Neural cell (in vitro differentiated cells): ENCODE data around the gene DCX.

Source experiments
- EP300 ChIP-seq: fragments of 450-650 bp; conservative IDR thresholded peaks from 2 replicates; pipeline ENCODE4 v1.6.1; 2014; ENCODE audit warnings: antibody characterized with exemption, mild to moderate bottlenecking, moderate library complexity; ENCODE audit not compliant: poor library complexity, severe bottlenecking
- EZH2 ChIP-seq: fragments of 200-600, 300-800 bp; shearing (Covaris generic), sonication (generic); IDR thresholded peaks from 2 replicates; pipeline ENCODE4 v1.6.1; 2014; ENCODE audit warnings: antibody characterized with exemption, low read length, borderline replicate concordance, mild to moderate bottlenecking; ENCODE audit not compliant: insufficient read depth, poor library complexity, severe bottlenecking
- TAF1 ChIP-seq: IDR thresholded peaks from 2 replicates; pipeline ENCODE4 v1.6.1; 2012; ENCODE audit warnings: low read depth
- TF ChIP-seq, protein P1 (sequence below): fragments of 450-650 bp; IDR thresholded peaks from 2 replicates; pipeline ENCODE4 v1.5.1; 2014; ENCODE audit warnings: antibody characterized with exemption, mild to moderate bottlenecking, moderate library complexity; ENCODE audit not compliant: poor library complexity, severe bottlenecking

DNA sequence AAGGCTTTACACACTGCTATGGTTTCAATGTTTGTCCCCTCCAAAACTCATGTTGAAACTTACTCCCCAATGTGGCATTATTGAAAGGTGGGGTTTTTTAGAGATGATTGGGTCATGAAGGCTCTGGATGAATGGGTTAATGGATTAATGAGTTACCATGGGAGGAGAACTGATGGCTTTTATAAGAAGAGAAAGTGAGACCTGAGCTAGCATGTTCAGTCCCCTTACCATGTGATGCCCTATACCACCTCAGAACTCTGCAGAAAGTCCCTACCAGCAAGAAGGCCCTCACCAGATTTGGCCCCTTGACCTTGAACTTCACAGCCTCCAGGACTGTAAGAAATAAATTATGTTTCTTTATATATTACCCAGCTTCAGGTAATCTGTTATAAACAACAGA is 72.8 kb downstream of the DCX start:
- TF ChIP-seq, protein P1, sequence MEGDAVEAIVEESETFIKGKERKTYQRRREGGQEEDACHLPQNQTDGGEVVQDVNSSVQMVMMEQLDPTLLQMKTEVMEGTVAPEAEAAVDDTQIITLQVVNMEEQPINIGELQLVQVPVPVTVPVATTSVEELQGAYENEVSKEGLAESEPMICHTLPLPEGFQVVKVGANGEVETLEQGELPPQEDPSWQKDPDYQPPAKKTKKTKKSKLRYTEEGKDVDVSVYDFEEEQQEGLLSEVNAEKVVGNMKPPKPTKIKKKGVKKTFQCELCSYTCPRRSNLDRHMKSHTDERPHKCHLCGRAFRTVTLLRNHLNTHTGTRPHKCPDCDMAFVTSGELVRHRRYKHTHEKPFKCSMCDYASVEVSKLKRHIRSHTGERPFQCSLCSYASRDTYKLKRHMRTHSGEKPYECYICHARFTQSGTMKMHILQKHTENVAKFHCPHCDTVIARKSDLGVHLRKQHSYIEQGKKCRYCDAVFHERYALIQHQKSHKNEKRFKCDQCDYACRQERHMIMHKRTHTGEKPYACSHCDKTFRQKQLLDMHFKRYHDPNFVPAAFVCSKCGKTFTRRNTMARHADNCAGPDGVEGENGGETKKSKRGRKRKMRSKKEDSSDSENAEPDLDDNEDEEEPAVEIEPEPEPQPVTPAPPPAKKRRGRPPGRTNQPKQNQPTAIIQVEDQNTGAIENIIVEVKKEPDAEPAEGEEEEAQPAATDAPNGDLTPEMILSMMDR = no peak
- TF ChIP-seq EP300 (no peak), TAF1 (no peak), EZH2 (no peak)
